GM12878 (cell line): Measurements from ENCODE around the gene EME2.

Source experiments
- BHLHE40 ChIP-seq, 2 experiments: fragments of 450-650 bp in 1 of 2; IDR thresholded peaks; 2 replicates each; pipeline ENCODE4 v1.6.1; 2011 to 2017; ENCODE audit warnings: low read depth in 2 of 2, borderline replicate concordance in 1 of 2, improper control_type of control experiment in 1 of 2, low read length in 1 of 2, mild to moderate bottlenecking in 1 of 2
- EZH2 ChIP-seq: IDR thresholded peaks from 2 replicates; pipeline ENCODE4 v1.6.1; 2012; ENCODE audit warnings: low read depth, mild to moderate bottlenecking, control low read depth, inconsistent platforms, low read length, borderline replicate concordance; ENCODE audit not compliant: control insufficient read depth
- LARP7 ChIP-seq: fragments of 450-650 bp; IDR thresholded peaks from 2 replicates; pipeline ENCODE4 v1.6.1; 2017; ENCODE audit warnings: mild to moderate bottlenecking
- POLR2A ChIP-seq: IDR thresholded peaks from 2 replicates; pipeline ENCODE4 v1.6.1; 2011; ENCODE audit warnings: low read depth, mild to moderate bottlenecking, low read length

DNA sequence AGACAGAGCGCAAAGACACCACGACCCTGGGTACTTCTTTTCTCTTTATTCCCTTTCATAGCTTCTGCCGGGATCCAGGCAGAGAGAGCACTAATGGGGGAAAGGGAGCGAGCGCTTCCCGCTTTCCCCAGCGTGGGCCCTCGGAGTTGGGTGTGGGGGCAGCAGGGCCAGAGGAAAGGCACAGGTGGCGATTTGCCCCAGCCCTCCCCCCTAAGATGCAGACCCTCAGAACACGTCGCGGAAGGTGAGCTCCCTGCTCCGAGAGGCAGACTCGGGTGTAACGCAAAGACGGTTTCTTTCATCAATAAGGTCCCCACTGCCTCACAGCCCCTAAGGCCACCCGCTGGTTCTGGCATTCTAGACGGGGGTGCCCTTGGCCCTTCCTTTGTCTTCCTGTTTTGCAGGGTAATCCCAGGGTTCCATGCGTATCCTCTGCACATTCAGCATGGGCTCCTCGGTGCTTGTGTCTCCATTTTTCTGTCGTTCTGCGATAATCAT, 697 bp upstream of the EME2 start:
- TF ChIP-seq BHLHE40 (IDR thresholded peaks at IDR 0.05; ENCODE audit: borderline replicate concordance in 1 of 2, low read depth in 2 of 2, low read length in 1 of 2) (no peak), POLR2A (no peak), EZH2 (no peak), LARP7 (no peak)
